CD4-positive, alpha-beta T cell (primary cell): Measurements from ENCODE around the gene DHX32. TPM values are rescaled to one million over a fixed set of nuclear protein-coding genes. Genes with fewer than 3 reads are reported as not detected.
"Not testable (repeated sequence)": the region's sequence is repeated elsewhere in the genome, so short reads cannot be mapped to it uniquely, and the experiment has no call there.

Experiments
- ATAC-seq: fragments of 200-7000 bp; cut with Tn5 transposase; one replicate; pipeline ENCODE4 v1.10.0; 2022; ENCODE audit warnings: mild to moderate bottlenecking; ENCODE audit not compliant: poor library complexity
- CTCF ChIA-PET: fragments of 350-600 bp; sonication (Branson Sonifier 250); formaldehyde crosslinking; loops from one replicate; lab custom pipeline; 2021; ENCODE audit warnings: antibody characterized with exemption, inconsistent platforms; lab: Charles Lee
- POLR2A ChIA-PET: fragments of 350-600 bp; sonication (Branson Sonifier 250); formaldehyde crosslinking; loops from one replicate; lab custom pipeline; 2021; ENCODE audit warnings: antibody characterized with exemption, inconsistent platforms; lab: Charles Lee
- DNase-seq, 14 experiments: peaks; one replicate each; pipeline ENCODE4 v3.0.0-alpha.2; 2013 to 2020; ENCODE audit warnings: mixed read lengths in 2 of 14
- H3K27ac ChIP-seq, 2 donors: one replicate each; pipeline versions ENCODE4 v1.5.1 to v1.7.0; 2013; ENCODE audit warnings: low read length in 2 of 2, low read depth in 1 of 2, mild to moderate bottlenecking in 1 of 2
- H3K27me3 ChIP-seq, 2 experiments: 1 replicate in 1 of 2; 2 replicates in 1 of 2; pipeline versions ENCODE4 v1.6.1 to v1.7.0; 2013; ENCODE audit warnings: low read length in 2 of 2, control low read depth in 1 of 2, mild to moderate bottlenecking in 1 of 2, moderate library complexity in 1 of 2; ENCODE audit not compliant: insufficient read depth in 2 of 2, control insufficient read depth in 1 of 2
- H3K36me3 ChIP-seq: one replicate; pipeline ENCODE4 v1.6.1; 2013; ENCODE audit warnings: low read length, control low read depth; ENCODE audit not compliant: insufficient read depth
- H3K4me1 ChIP-seq: one replicate; pipeline ENCODE4 v1.6.1; 2013; ENCODE audit warnings: low read length, control low read depth; ENCODE audit not compliant: insufficient read depth
- H3K4me3 ChIP-seq: one replicate; pipeline ENCODE4 v1.5.1; 2013; ENCODE audit warnings: mild to moderate bottlenecking, low read length, moderate library complexity
- H3K9me3 ChIP-seq, 2 experiments: 1 replicate in 1 of 2; 2 replicates in 1 of 2; pipeline versions ENCODE4 v1.6.1 to v1.7.0; 2013; ENCODE audit warnings: low read length in 2 of 2, mild to moderate bottlenecking in 2 of 2, control low read depth in 1 of 2, moderate library complexity in 1 of 2; ENCODE audit not compliant: control insufficient read depth in 1 of 2, insufficient read depth in 1 of 2
- H3K27ac Mint-ChIP-seq: one replicate; pipeline ENCODE4 v1.8.0; 2020; ENCODE audit warnings: mixed read lengths
- H3K27me3 Mint-ChIP-seq: one replicate; pipeline ENCODE4 v1.8.0; 2021; ENCODE audit warnings: mixed read lengths
- H3K36me3 Mint-ChIP-seq: one replicate; pipeline ENCODE4 v1.8.0; 2021; ENCODE audit warnings: low read depth, mixed read lengths
- H3K4me1 Mint-ChIP-seq: one replicate; pipeline ENCODE4 v1.8.0; 2021; ENCODE audit warnings: low read depth, mixed read lengths
- H3K4me3 Mint-ChIP-seq: one replicate; pipeline ENCODE4 v1.8.0; 2020; ENCODE audit warnings: mild to moderate bottlenecking, mixed read lengths
- H3K9me3 Mint-ChIP-seq: one replicate; pipeline ENCODE4 v1.8.0; 2020; ENCODE audit warnings: mixed read lengths
- intact Hi-C, 2 experiments: fragments of 100-400 bp; cut with DNase I in 1 of 2; cut with micrococcal nuclease in 1 of 2; formaldehyde crosslinking; loops; one replicate each; pipeline versions ENCODE4 v1.15.1 to v1.9.0; 2023 to 2025; cut with DNase I, micrococcal nuclease
- total RNA-seq, 174 experiments: library from RNA in 2 of 174; stranded (reverse) in 2 of 174; gene quantifications; one replicate each; pipeline ENCODE4 v1.2.3 and lab custom pipeline; 2021 to 2026

Gene DHX32
- total RNA-seq, 2 experiments from 2014 or later: 1.3 to 1.7 TPM

DNA sequence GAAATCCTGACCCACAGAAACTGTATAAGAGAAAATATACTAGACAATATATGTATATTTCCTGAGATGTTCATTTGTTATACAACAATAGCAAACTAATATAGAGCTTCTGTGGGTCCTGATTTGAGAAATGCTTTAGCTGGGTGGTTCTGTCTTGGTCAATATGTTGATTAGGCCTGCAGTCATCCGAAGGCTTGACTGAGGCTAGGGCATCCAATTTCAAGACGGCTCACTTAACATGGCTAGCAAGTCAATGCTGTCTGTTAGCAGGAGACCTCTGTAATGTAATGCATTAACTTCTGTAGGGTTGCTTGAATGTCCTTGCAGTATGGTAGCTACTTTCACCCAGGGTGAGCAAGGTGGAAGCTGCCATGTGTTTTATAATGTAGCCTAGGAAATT, 27.7 kb upstream of the DHX32 start:
- H3K36me3 Mint-ChIP-seq, ATAC-seq, POLR2A ChIA-PET, H3K4me3 ChIP-seq, H3K27me3 Mint-ChIP-seq, H3K4me1 Mint-ChIP-seq, H3K27me3 ChIP-seq, H3K27ac Mint-ChIP-seq, H3K4me1 ChIP-seq, H3K9me3 ChIP-seq, H3K9me3 Mint-ChIP-seq, H3K36me3 ChIP-seq, intact Hi-C loops, DNase-seq, H3K4me3 Mint-ChIP-seq, H3K27ac ChIP-seq, CTCF ChIA-PET: not testable (repeated sequence)

DNA sequence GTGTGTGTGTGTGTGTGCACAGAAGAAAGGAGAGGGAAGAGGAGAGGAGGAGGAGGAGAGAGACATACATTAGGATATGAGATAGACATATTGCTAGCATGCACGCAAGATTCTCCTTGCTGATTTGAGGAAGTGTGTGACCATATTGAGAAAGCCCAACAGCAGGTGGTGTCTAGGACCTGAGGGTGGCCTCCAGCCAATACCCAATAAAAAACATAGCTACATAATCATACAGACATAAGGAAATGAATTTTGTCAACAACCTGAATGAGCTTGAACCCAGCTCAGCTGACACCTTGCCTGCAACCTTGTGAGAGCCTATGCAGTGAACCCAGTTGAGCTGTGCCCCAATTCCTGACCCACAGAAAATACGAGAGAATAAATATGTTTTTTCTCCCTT, 26.5 kb upstream of the DHX32 start:
- CTCF ChIA-PET: interaction anchor here (0.8 kb wide), 1 partner anchor 26 kb away, joined by 3 read pairs; no protein-coding TSS in a partner anchor
- H3K4me1 ChIP-seq, H3K36me3 Mint-ChIP-seq, H3K9me3 ChIP-seq, H3K36me3 ChIP-seq, POLR2A ChIA-PET, ATAC-seq, H3K4me3 ChIP-seq, H3K27me3 ChIP-seq, H3K4me3 Mint-ChIP-seq, H3K9me3 Mint-ChIP-seq, DNase-seq, H3K4me1 Mint-ChIP-seq, H3K27me3 Mint-ChIP-seq, intact Hi-C loops, H3K27ac ChIP-seq, H3K27ac Mint-ChIP-seq: not testable (repeated sequence)

- H3K27me3 Mint-ChIP-seq: peaks cover 13% of the 10 kb centered on the region
- H3K27ac ChIP-seq, CTCF ChIA-PET, H3K9me3 Mint-ChIP-seq, H3K4me1 Mint-ChIP-seq, H3K36me3 ChIP-seq, DNase-seq, H3K4me1 ChIP-seq, ATAC-seq, H3K36me3 Mint-ChIP-seq, H3K27ac Mint-ChIP-seq, H3K4me3 Mint-ChIP-seq, H3K4me3 ChIP-seq, intact Hi-C loops, H3K9me3 ChIP-seq, POLR2A ChIA-PET, H3K27me3 ChIP-seq: not testable (repeated sequence)
These were observed 24.2 kb upstream of the DHX32 start for GRCh38 chr10:125905069-125905994.

DNA sequence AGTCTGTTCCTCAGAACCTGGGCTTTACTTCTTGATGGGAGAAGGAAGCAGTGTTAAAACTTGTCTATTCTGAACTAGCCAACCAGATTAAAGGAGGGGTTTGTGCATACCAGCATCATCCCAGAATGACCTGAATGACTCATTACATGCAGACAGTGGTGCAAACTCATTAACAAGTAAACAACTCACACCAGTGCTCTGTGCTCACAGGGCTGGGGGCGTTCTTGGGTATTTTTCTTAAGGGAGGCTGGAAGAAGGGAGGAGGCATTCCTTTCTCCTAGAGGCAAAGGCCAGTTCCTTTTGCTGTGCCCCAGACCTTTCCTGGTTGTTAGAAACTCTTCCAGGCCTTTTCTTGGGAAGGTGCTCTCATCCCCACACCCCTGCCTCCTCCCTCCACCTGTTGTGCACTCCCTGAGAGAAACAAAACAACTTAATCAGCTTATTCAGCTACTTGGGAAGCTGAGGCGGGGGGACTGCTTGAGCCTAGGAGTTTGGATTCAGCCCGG, 22.1 kb upstream of the DHX32 start:
- intact Hi-C loops: not testable (repeated sequence)

GRCh38 chr10:125900963-125901362, 19.9 kb upstream of the DHX32 start:
- H3K27me3 ChIP-seq, H3K4me1 Mint-ChIP-seq, H3K4me1 ChIP-seq, H3K36me3 Mint-ChIP-seq, H3K27ac Mint-ChIP-seq, H3K4me3 Mint-ChIP-seq, intact Hi-C loops, H3K4me3 ChIP-seq, CTCF ChIA-PET, DNase-seq, H3K9me3 ChIP-seq, ATAC-seq, H3K36me3 ChIP-seq, POLR2A ChIA-PET, H3K27ac ChIP-seq, H3K9me3 Mint-ChIP-seq: not testable (repeated sequence)
- peaks cover 38% of the 10 kb centered on the region for H3K27me3 Mint-ChIP-seq

More for the DNA sequence above, 22.1 kb upstream of the DHX32 start:
- H3K27me3 ChIP-seq, H3K9me3 ChIP-seq, H3K4me1 ChIP-seq, ATAC-seq, H3K27ac Mint-ChIP-seq, H3K4me3 ChIP-seq, H3K4me1 Mint-ChIP-seq, DNase-seq, CTCF ChIA-PET, H3K36me3 Mint-ChIP-seq, H3K9me3 Mint-ChIP-seq, H3K4me3 Mint-ChIP-seq, POLR2A ChIA-PET, H3K36me3 ChIP-seq, H3K27ac ChIP-seq: not testable (repeated sequence)
- H3K27me3 Mint-ChIP-seq: peaks cover 23% of the 10 kb centered on the region

- Mint-ChIP-seq H3K27me3 (peaks cover 41% of the 10 kb centered on the region), H3K4me1 (peaks cover 15% of the 10 kb centered on the region), H3K4me3 (peak overlapping the region; percentile 92), H3K27ac (peak overlapping the region; percentile 18)
- H3K4me1 ChIP-seq, H3K4me3 ChIP-seq, CTCF ChIA-PET, H3K27ac ChIP-seq, intact Hi-C loops, H3K36me3 Mint-ChIP-seq, H3K36me3 ChIP-seq, H3K27me3 ChIP-seq, H3K9me3 Mint-ChIP-seq, DNase-seq, ATAC-seq: not testable (repeated sequence)
- POLR2A ChIA-PET: interaction anchor here (1.2 kb wide), 1 partner anchor 74 kb away, joined by 3 read pairs; the partner anchor contains the start of genes BCCIP and UROS
- H3K9me3 ChIP-seq: peaks cover 0 to 11% of the 10 kb centered on the region in 2 experiments
These were observed 16.2 kb upstream of the DHX32 start for GRCh38 chr10:125897317-125897716.
